ENCODE results near the gene FBXL20. TPM values are rescaled to one million over a fixed set of nuclear protein-coding genes. Genes with fewer than 3 reads are reported as not detected.

The FBXL20 gene
- total RNA-seq, 4 donors from 2014 or later = 13.1 to 19.6 (median 17.2) TPM

- no peak for TF ChIP-seq CTCF (IDR thresholded peaks at IDR 0.05)
- no peak for TF ChIP-seq POLR2A (IDR thresholded peaks at IDR 0.05; ENCODE audit: low read depth)
- TF ChIP-seq POLR2AphosphoS5 (IDR thresholded peaks at IDR 0.05) = no peak
- H3K9me3 ChIP-seq = no peaks in the 10 kb centered on the region
- no peak overlapping the region for H3K27ac ChIP-seq (replicated peaks in 1 of 4)
- intact Hi-C loops (cut with DNase I) = no loop called here
- peaks cover 10 to 17% (median 13%) of the 10 kb centered on the region in 4 donors for H3K4me1 ChIP-seq
- no peak for DNase-seq (ENCODE audit: extremely low spot score)
- H3K27me3 ChIP-seq = no peaks in the 10 kb centered on the region
- no peak overlapping the region for H3K4me3 ChIP-seq
- 30% methylated on average over 1 of the region's 1 CpG for WGBS
- H3K36me3 ChIP-seq = peaks cover 0 to 6% (median 0%) of the 10 kb centered on the region in 4 donors
These were observed 72.6 kb downstream of the FBXL20 start for GRCh38 chr17:39328815-39329214.

GRCh38 chr17:39327109-39327508 is 74.3 kb downstream of the FBXL20 start:
- intact Hi-C loops (cut with DNase I) = no loop called here

GRCh38 chr17:39325528-39326240 is 75.7 kb downstream of the FBXL20 start:
- 82% methylated on average over 4 of the region's 4 CpGs for whole genome bisulfite sequencing
- Histone ChIP-seq H3K4me1 (peaks cover 8 to 14% (median 11%) of the 10 kb centered on the region in 4 donors), H3K27me3 (no peaks in the 10 kb centered on the region), H3K36me3 (no peaks in the 10 kb centered on the region), H3K4me3 (no peak overlapping the region), H3K9me3 (no peaks in the 10 kb centered on the region), H3K27ac (replicated peaks in 1 of 4) (no peak overlapping the region)
- TF ChIP-seq POLR2AphosphoS5 (IDR thresholded peaks at IDR 0.05) (no peak), CTCF (IDR thresholded peaks at IDR 0.05) (no peak), EP300 (IDR thresholded peaks at IDR 0.05) (no peak), POLR2A (IDR thresholded peaks at IDR 0.05; ENCODE audit: low read depth) (no peak)
- intact Hi-C loops (cut with DNase I) = no loop called here
- DNase-seq (ENCODE audit: extremely low spot score) = no peak

More at GRCh38 chr17:39327109-39327508, 74.3 kb downstream of the FBXL20 start:
- no peak overlapping the region for H3K27ac ChIP-seq (replicated peaks in 1 of 4)
- TF ChIP-seq POLR2A (IDR thresholded peaks at IDR 0.05; ENCODE audit: low read depth) = no peak
- no peak for TF ChIP-seq CTCF (IDR thresholded peaks at IDR 0.05)
- no peak for TF ChIP-seq EP300 (IDR thresholded peaks at IDR 0.05)
- no peak for TF ChIP-seq POLR2AphosphoS5 (IDR thresholded peaks at IDR 0.05)
- H3K4me3 ChIP-seq = no peak overlapping the region
- 90% methylated on average over 4 of the region's 4 CpGs for WGBS
- H3K36me3 ChIP-seq = no peaks in the 10 kb centered on the region
- H3K9me3 ChIP-seq = no peaks in the 10 kb centered on the region
- no peak for DNase-seq (ENCODE audit: extremely low spot score)
- no peaks in the 10 kb centered on the region for H3K27me3 ChIP-seq
- peaks cover 10 to 15% (median 13%) of the 10 kb centered on the region in 4 donors for H3K4me1 ChIP-seq

GRCh38 chr17:39318636-39319035 is 82.8 kb downstream of the FBXL20 start:
- no peaks in the 10 kb centered on the region for H3K27me3 ChIP-seq
- intact Hi-C loops (cut with DNase I) = no loop called here
- no peaks in the 10 kb centered on the region for H3K9me3 ChIP-seq
- H3K4me1 ChIP-seq = no peaks in the 10 kb centered on the region
- no peak overlapping the region for H3K27ac ChIP-seq (replicated peaks in 1 of 4)
- 96% methylated on average over 8 of the region's 8 CpGs for WGBS
- TF ChIP-seq POLR2A (IDR thresholded peaks at IDR 0.05; ENCODE audit: low read depth) (no peak), CTCF (IDR thresholded peaks at IDR 0.05) (no peak)
- DNase-seq (ENCODE audit: extremely low spot score) = no peak
- no peak overlapping the region for H3K4me3 ChIP-seq
- peaks cover 0 to 15% (median 0%) of the 10 kb centered on the region in 4 donors for H3K36me3 ChIP-seq

Measured in esophagus muscularis mucosa (tissue), 4 donors.